Activated CD4-positive, alpha-beta T cell treated with anti-CD3 and anti-CD28 coated beads, Interleukin-2, Interleukin-4, amounts not matched to agents 100 ng/mL and 50 ng/mL, durations not matched to agents 16 hours and 8 hours (primary cell): ENCODE measurements around the gene AHSA1.

Source experiments
- DNase-seq: peaks from one replicate; pipeline ENCODE4 v3.0.0-alpha.2; 2020; ENCODE audit warnings: low spot score

Gene AHSA1

GRCh38 chr14:77509366-77509765, 51.5 kb downstream of the AHSA1 start:
- no peak for DNase-seq

GRCh38 chr14:77511486-77512162, 53.7 kb downstream of the AHSA1 start:
- DNase-seq: no peak

- DNase-seq: no peak
Observed at GRCh38 chr14:77516126-77516525, 58.2 kb downstream of the AHSA1 start.
